Kidney epithelial cell (primary cell): ENCODE measurements around the gene RGL4. TPM values are rescaled to one million over a fixed set of nuclear protein-coding genes. Genes with fewer than 3 reads are reported as not detected.

Experiments used
- DNase-seq: peaks from one replicate; pipeline ENCODE4 v3.0.0-alpha.2; 2010; ENCODE audit warnings: low read depth
- H3K27me3 ChIP-seq: 2 replicates; pipeline ENCODE4 v1.6.0; 2011; ENCODE audit warnings: low read length; ENCODE audit not compliant: control insufficient read depth, insufficient read depth
- H3K36me3 ChIP-seq: 2 replicates; pipeline ENCODE4 v1.5.1; 2011; ENCODE audit warnings: low read length; ENCODE audit not compliant: control insufficient read depth, insufficient read depth
- H3K4me3 ChIP-seq: 2 replicates; pipeline ENCODE4 v1.5.1; 2011; ENCODE audit warnings: low read depth, mild to moderate bottlenecking, control low read depth, low read length
- CTCF ChIP-seq: IDR thresholded peaks from 2 replicates; pipeline ENCODE4 v1.5.1; 2011; ENCODE audit warnings: mild to moderate bottlenecking, moderate library complexity, low read length, control low read depth, inconsistent platforms; ENCODE audit not compliant: insufficient read depth, poor library complexity, severe bottlenecking
- total RNA-seq: library from RNA; depleted of rRNA; stranded (reverse); fragments of >200 nt; gene quantifications from 2 replicates; pipeline ENCODE4 v1.2.3, GENCODE V29; 2015

The RGL4 gene
- total RNA-seq, 1 donor from 2014 or later: not detected

- peaks cover 1% of the 10 kb centered on the region for H3K36me3 ChIP-seq
- no peak for DNase-seq
- H3K27me3 ChIP-seq: no peaks in the 10 kb centered on the region
- no peak overlapping the region for H3K4me3 ChIP-seq
- TF ChIP-seq CTCF: no peak
These were observed 51.9 kb downstream of the RGL4 start for GRCh38 chr22:23742505-23743264.

GRCh38 chr22:23743303-23743705 lies 52.5 kb downstream of the RGL4 start:
- TF ChIP-seq CTCF: no peak
- DNase-seq: no peak
- Histone ChIP-seq H3K36me3 (peaks cover 1% of the 10 kb centered on the region), H3K27me3 (no peaks in the 10 kb centered on the region), H3K4me3 (no peak overlapping the region)

GRCh38 chr22:23744001-23744400 lies 53.2 kb downstream of the RGL4 start:
- no peak overlapping the region for H3K4me3 ChIP-seq
- no peaks in the 10 kb centered on the region for H3K27me3 ChIP-seq
- H3K36me3 ChIP-seq: peaks cover 1% of the 10 kb centered on the region
- no peak for DNase-seq
- TF ChIP-seq CTCF: no peak

GRCh38 chr22:23744485-23744884 lies 53.7 kb downstream of the RGL4 start:
- Histone ChIP-seq H3K4me3 (no peak overlapping the region), H3K27me3 (no peaks in the 10 kb centered on the region), H3K36me3 (peaks cover 1% of the 10 kb centered on the region)
- no peak for TF ChIP-seq CTCF
- DNase-seq: no peak

GRCh38 chr22:23745791-23746190 lies 55.0 kb downstream of the RGL4 start:
- TF ChIP-seq CTCF: no peak
- Histone ChIP-seq H3K27me3 (no peaks in the 10 kb centered on the region), H3K36me3 (peaks cover 1% of the 10 kb centered on the region), H3K4me3 (no peak overlapping the region)
- DNase-seq: no peak

Other genes with a start within 250 kb of the RGL4 start
- not detected in 2 replicates for gene IGLL1, start 110.7 kb upstream of the RGL4 start, total RNA-seq
- gene DRICH1, start 58.7 kb upstream of the RGL4 start, total RNA-seq: not detected in 2 replicates
- gene ZNF70, start 60.1 kb downstream of the RGL4 start, total RNA-seq: 4.1 and 4.7 TPM in 2 replicates
- gene VPREB3, start 63.4 kb downstream of the RGL4 start, total RNA-seq: not detected in 2 replicates
- gene C22orf15, start 72.0 kb downstream of the RGL4 start, total RNA-seq: 0.34 TPM in 1 of 2 replicates, not detected in the other
- 13.5 and 21.0 TPM in 2 replicates for gene CHCHD10, start 77.0 kb downstream of the RGL4 start, total RNA-seq
- 41.9 and 48.9 TPM in 2 replicates for gene MMP11, start 81.8 kb downstream of the RGL4 start, total RNA-seq
- gene SMARCB1, start 96.0 kb downstream of the RGL4 start, total RNA-seq: 163 and 168 TPM in 2 replicates
- 0.54 and 2.3 TPM in 2 replicates for gene DERL3, start 148.0 kb downstream of the RGL4 start, total RNA-seq
- 22.4 and 28.4 TPM in 2 replicates for gene SLC2A11, start 166.9 kb downstream of the RGL4 start, total RNA-seq
- gene MIF, start 203.4 kb downstream of the RGL4 start, total RNA-seq: 606 and 627 TPM in 2 replicates